ENCODE measurements around the gene UBE2Q2.
"Not testable (repeated sequence)": the region's sequence is repeated elsewhere in the genome, so short reads cannot be mapped to it uniquely, and the experiment has no call there.

The UBE2Q2 gene

GRCh38 chr15:75842722-75843677 lies at the start of gene UBE2Q2:
UBE2Q2 (plus strand) TSS chr15:75843447; CDS start chr15:75843667, 220 bp downstream.
- H3K36me3 ChIP-seq (ENCODE audit: insufficient read depth, low read length) = no peaks in the 10 kb centered on the region
- H3K4me3 ChIP-seq (ENCODE audit: low read depth, low read length, poor library complexity, severe bottlenecking) = peak within 1 kb of the TSS; percentile 71
- peaks cover 15% of the 10 kb centered on the region; the same call in 1 of the 2 replicates for H3K79me2 ChIP-seq (ENCODE audit: insufficient read depth, low read length)
- no peaks in the 10 kb centered on the region for H4K20me1 ChIP-seq (ENCODE audit: insufficient read depth, low read length)
- no peak for TF ChIP-seq CTCF (IDR thresholded peaks at IDR 0.05; ENCODE audit: low read length)
- no peak for TF ChIP-seq EZH2 (IDR thresholded peaks at IDR 0.05; ENCODE audit: borderline replicate concordance, low read length)
- no peaks in the 10 kb centered on the region for H3F3A ChIP-seq (ENCODE audit: insufficient read depth, low read length)
- peak within 1 kb of the TSS; percentile 48; the same call in 1 of the 2 replicates for H2AFZ ChIP-seq (ENCODE audit: low read length)
- no peaks in the 10 kb centered on the region for H3K9me2 ChIP-seq (ENCODE audit: low read depth, low read length)
- no peak within 1 kb of the TSS for H3K27ac ChIP-seq (ENCODE audit: low read depth, low read length, poor library complexity, severe bottlenecking)
- no peaks in the 10 kb centered on the region for H3K9me3 ChIP-seq (ENCODE audit: low read length)
- H3K4me1 ChIP-seq (ENCODE audit: insufficient read depth, low read length, severe bottlenecking) = peaks cover 34% of the 10 kb centered on the region
- H3K9ac ChIP-seq (ENCODE audit: low read length) = peak within 1 kb of the TSS; percentile 74
- no peaks in the 10 kb centered on the region for H3K27me3 ChIP-seq (ENCODE audit: insufficient read depth, low read length)
- H3K4me2 ChIP-seq (ENCODE audit: low read length) = peak within 1 kb of the TSS; percentile 83

GRCh38 chr15:75796321-75796720 lies 46.9 kb upstream of the UBE2Q2 start:
- Histone ChIP-seq H3K4me2 (ENCODE audit: low read length) (no peak overlapping the region), H3K27ac (ENCODE audit: low read depth, low read length, poor library complexity, severe bottlenecking) (no peak overlapping the region), H3K4me1 (ENCODE audit: insufficient read depth, low read length, severe bottlenecking) (no peaks in the 10 kb centered on the region), H3K4me3 (ENCODE audit: low read depth, low read length, poor library complexity, severe bottlenecking) (no peak overlapping the region), H3F3A (ENCODE audit: insufficient read depth, low read length) (no peaks in the 10 kb centered on the region), H4K20me1 (ENCODE audit: insufficient read depth, low read length) (no peaks in the 10 kb centered on the region), H3K27me3 (ENCODE audit: insufficient read depth, low read length) (no peaks in the 10 kb centered on the region), H3K9me3 (ENCODE audit: low read length) (no peaks in the 10 kb centered on the region), H3K36me3 (ENCODE audit: insufficient read depth, low read length) (no peaks in the 10 kb centered on the region), H3K79me2 (ENCODE audit: insufficient read depth, low read length) (no peaks in the 10 kb centered on the region), H3K9ac (ENCODE audit: low read length) (no peak overlapping the region), H2AFZ (ENCODE audit: low read length) (no peak overlapping the region), H3K9me2 (ENCODE audit: low read depth, low read length) (no peaks in the 10 kb centered on the region)
- TF ChIP-seq EZH2 (IDR thresholded peaks at IDR 0.05; ENCODE audit: borderline replicate concordance, low read length) = no peak
- TF ChIP-seq CTCF (IDR thresholded peaks at IDR 0.05; ENCODE audit: low read length) = no peak

GRCh38 chr15:75797146-75797545 lies 46.1 kb upstream of the UBE2Q2 start:
- not testable (repeated sequence) for H3K9me3 ChIP-seq (ENCODE audit: low read length); H3K27ac ChIP-seq (ENCODE audit: low read depth, low read length, poor library complexity, severe bottlenecking); H3K9me2 ChIP-seq (ENCODE audit: low read depth, low read length); H3K79me2 ChIP-seq (ENCODE audit: insufficient read depth, low read length); H3K4me1 ChIP-seq (ENCODE audit: insufficient read depth, low read length, severe bottlenecking); H3K27me3 ChIP-seq (ENCODE audit: insufficient read depth, low read length); H3K9ac ChIP-seq (ENCODE audit: low read length); H2AFZ ChIP-seq (ENCODE audit: low read length); H3K36me3 ChIP-seq (ENCODE audit: insufficient read depth, low read length); H3F3A ChIP-seq (ENCODE audit: insufficient read depth, low read length); H4K20me1 ChIP-seq (ENCODE audit: insufficient read depth, low read length); H3K4me3 ChIP-seq (ENCODE audit: low read depth, low read length, poor library complexity, severe bottlenecking); H3K4me2 ChIP-seq (ENCODE audit: low read length)
